Measurements from ENCODE around the gene ITGB8.

Gene ITGB8

DNA sequence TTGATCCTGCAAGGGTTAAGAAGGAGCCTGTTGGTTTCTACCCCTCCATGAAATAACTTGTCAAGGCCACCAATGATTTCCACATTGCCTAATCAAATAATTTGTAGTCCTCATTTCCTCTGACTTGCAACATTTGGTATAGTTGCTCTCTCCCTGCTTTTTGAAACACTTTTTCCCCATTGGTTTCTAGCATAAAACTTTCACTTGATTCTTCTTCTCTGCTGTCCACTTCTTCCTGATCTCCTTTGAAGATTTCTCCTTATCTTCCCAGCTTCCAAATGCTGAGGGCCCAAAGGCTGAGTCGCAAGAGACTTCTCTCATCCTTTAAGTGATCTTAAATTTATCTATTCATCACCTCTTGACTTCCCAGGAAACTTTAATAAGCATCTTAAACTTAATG lies 134.2 kb downstream of the ITGB8 start:
- no peak for DNase-seq (ENCODE audit: low read depth in 3 of 3)

Data from stimulated activated CD4-positive, alpha-beta T cell treated with anti-CD3 and anti-CD28 coated beads, TNF-alpha, amount 100 ng/mL, for 24 hours (primary cell).